GM12878 (cell line): Measurements from ENCODE around the gene SEPTIN6. TPM values are rescaled to one million over a fixed set of nuclear protein-coding genes. Genes with fewer than 3 reads are reported as not detected.

ENCODE experiments used
- ATAC-seq: fragments of 200-7000 bp; cut with Tn5 transposase; 3 replicates; pipeline ENCODE4 v1.9.1; 2020; ENCODE audit warnings: mild to moderate bottlenecking, moderate library complexity
- BruUV-seq: library from RNA; stranded (reverse); fragments of 400-500 nt; replicated peaks from 2 replicates; lab custom pipeline; 2021; lab: Mats Ljungman, UMichigan
- CTCF ChIA-PET: fragments of 300-600 bp; sonication (Branson Sonifier 250); formaldehyde crosslinking; extraction: SDS; loops from one replicate; lab custom pipeline; 2021; ENCODE audit warnings: inconsistent platforms; lab: Yijun Ruan, JAX
- POLR2A ChIA-PET: fragments of 350-600 bp; formaldehyde crosslinking; extraction: SDS; loops from one replicate; lab custom pipeline; 2021; ENCODE audit warnings: inconsistent platforms; lab: Charles Lee
- RAD21 ChIA-PET: fragments of 300-600 bp; sonication (Branson Sonifier 250); formaldehyde crosslinking; loops from one replicate; lab custom pipeline; 2023; ENCODE audit warnings: antibody characterized with exemption; ENCODE audit not compliant: unreplicated experiment; lab: Charles Lee
- SMC1A ChIA-PET: fragments of 300-600 bp; sonication (Branson Sonifier 250); formaldehyde crosslinking; loops from one replicate; lab custom pipeline; 2023; ENCODE audit not compliant: unreplicated experiment, uncharacterized antibody; lab: Charles Lee
- DNase-seq: peaks from one replicate; pipeline ENCODE4 v3.0.0-alpha.2; 2011; ENCODE audit warnings: low read depth, low spot score
- FAIRE-seq: peaks from 3 replicates; lab custom pipeline; 2011; peaks lifted over from hg19 to GRCh38; lab: Jason Lieb, UNC
- H2AFZ ChIP-seq: 2 replicates; pipeline ENCODE4 v1.6.0; 2011; ENCODE audit warnings: low read depth, low read length, control low read depth; ENCODE audit not compliant: control insufficient read depth
- H3K27ac ChIP-seq: 2 replicates; pipeline ENCODE4 v1.5.1; 2011; ENCODE audit warnings: control low read depth; ENCODE audit not compliant: control insufficient read depth, insufficient read depth
- H3K27me3 ChIP-seq, 2 experiments: replicated peaks in 1 of 2; 2 replicates each; pipeline versions ENCODE4 v1.6.0 to v1.6.1; 2011; ENCODE audit warnings: low read length in 1 of 2; ENCODE audit not compliant: control insufficient read depth in 2 of 2, insufficient read depth in 2 of 2
- H3K36me3 ChIP-seq, 2 experiments: 2 replicates each; pipeline ENCODE4 v1.5.1; 2011; ENCODE audit warnings: low read length in 1 of 2; ENCODE audit not compliant: control insufficient read depth in 2 of 2, insufficient read depth in 2 of 2
- H3K4me1 ChIP-seq: 2 replicates; pipeline ENCODE4 v1.6.1; 2011; ENCODE audit warnings: mild to moderate bottlenecking, low read length, moderate library complexity, mixed read lengths; ENCODE audit not compliant: control insufficient read depth, insufficient read depth
- H3K4me2 ChIP-seq: 2 replicates; pipeline ENCODE4 v1.6.0; 2011; ENCODE audit warnings: control low read depth; ENCODE audit not compliant: control insufficient read depth, insufficient read depth
- H3K4me3 ChIP-seq: fragments of 200-600 bp; sonication (generic); 2 replicates; pipeline ENCODE4 v1.5.1; 2016
- H3K79me2 ChIP-seq: 2 replicates; pipeline ENCODE4 v1.6.0; 2011; ENCODE audit warnings: low read length; ENCODE audit not compliant: control insufficient read depth, insufficient read depth
- H3K9ac ChIP-seq: 2 replicates; pipeline ENCODE4 v1.8.0; 2011; ENCODE audit warnings: low read length, control low read depth, mixed read lengths; ENCODE audit not compliant: control insufficient read depth, insufficient read depth
- H3K9me3 ChIP-seq: replicated peaks from 3 replicates; pipeline ENCODE4 v1.5.1; 2011; ENCODE audit warnings: mild to moderate bottlenecking, low read length; ENCODE audit not compliant: control insufficient read depth, insufficient read depth
- H4K20me1 ChIP-seq: 2 replicates; pipeline ENCODE4 v1.6.0; 2011; ENCODE audit not compliant: control insufficient read depth, insufficient read depth
- ATF7 ChIP-seq: fragments of 450-650 bp; IDR thresholded peaks from 2 replicates; pipeline ENCODE4 v1.6.1; 2016; ENCODE audit warnings: low read depth, mild to moderate bottlenecking
- BMI1 ChIP-seq: fragments of 450-650 bp; IDR thresholded peaks from 2 replicates; pipeline ENCODE4 v1.6.1; 2016; ENCODE audit warnings: mild to moderate bottlenecking, moderate library complexity, borderline replicate concordance
- CHD2 ChIP-seq: IDR thresholded peaks from 2 replicates; pipeline ENCODE4 v1.6.1; 2011; ENCODE audit warnings: low read depth, low read length, improper control_type of control experiment, borderline replicate concordance
- FOS ChIP-seq: IDR thresholded peaks from 3 replicates; pipeline ENCODE4 v1.6.1; 2011; ENCODE audit warnings: borderline replicate concordance; ENCODE audit not compliant: insufficient read length; ENCODE audit errors: extremely low read depth
- FOXM1 ChIP-seq: IDR thresholded peaks from 2 replicates; pipeline ENCODE4 v1.6.1; 2012; ENCODE audit warnings: low read depth, mild to moderate bottlenecking, inconsistent platforms, low read length, moderate library complexity
- IRF4 ChIP-seq: IDR thresholded peaks from 2 replicates; pipeline ENCODE4 v1.6.1; 2011; ENCODE audit warnings: low read depth, low read length
- MYB ChIP-seq: fragments of 150-350 bp; IDR thresholded peaks from 2 replicates; pipeline ENCODE4 v1.6.1; 2014; ENCODE audit warnings: mild to moderate bottlenecking, low read depth, low read length, borderline replicate concordance
- NFYA ChIP-seq: IDR thresholded peaks from 2 replicates; pipeline ENCODE4 v1.6.1; 2011; ENCODE audit warnings: low read depth, mild to moderate bottlenecking, low read length, improper control_type of control experiment, borderline replicate concordance
- POLR2AphosphoS2 ChIP-seq: IDR thresholded peaks from 2 replicates; pipeline ENCODE4 v1.6.1; 2011; ENCODE audit warnings: low read depth, mild to moderate bottlenecking, low read length, improper control_type of control experiment, moderate library complexity
- SIN3A ChIP-seq: IDR thresholded peaks from 2 replicates; pipeline ENCODE4 v1.6.1; 2012; ENCODE audit warnings: low read depth, low read length, improper control_type of control experiment
- SIX5 ChIP-seq: IDR thresholded peaks from 2 replicates; pipeline ENCODE4 v1.6.1; 2011; ENCODE audit warnings: mild to moderate bottlenecking, low read depth, low read length, moderate library complexity; ENCODE audit not compliant: severe bottlenecking
- TBL1XR1 ChIP-seq: IDR thresholded peaks from 2 replicates; pipeline ENCODE4 v1.6.1; 2012; ENCODE audit warnings: low read depth, low read length, improper control_type of control experiment
- TCF3 ChIP-seq: IDR thresholded peaks from 2 replicates; pipeline ENCODE4 v1.6.1; 2012; ENCODE audit warnings: low read depth, mild to moderate bottlenecking, low read length, borderline replicate concordance; ENCODE audit not compliant: insufficient read depth
- YBX1 ChIP-seq: fragments of 450-650 bp; IDR thresholded peaks from 2 replicates; pipeline ENCODE4 v1.6.1; 2016; ENCODE audit warnings: antibody characterized with exemption
- YY1 ChIP-seq: IDR thresholded peaks from 2 replicates; pipeline ENCODE4 v1.6.1; 2011; ENCODE audit warnings: low read depth, mild to moderate bottlenecking, low read length
- ZNF592 ChIP-seq: fragments of 450-650 bp; IDR thresholded peaks from 2 replicates; pipeline ENCODE4 v1.6.1; 2017; ENCODE audit warnings: mild to moderate bottlenecking, moderate library complexity
- WGBS: methylation state at CpG from one replicate; pipeline ENCODE4 v1.1.6; 2016; ENCODE audit warnings: low lambda C conversion rate; ENCODE audit not compliant: insufficient replicate concordance, insufficient coverage; ENCODE audit errors: missing lambda C conversion rate; 5-methylcytosine and 5-hydroxymethylcytosine counted together
- in situ Hi-C: fragments of 300-500 bp; cut with MboI; formaldehyde crosslinking; loops from 9 replicates; pipeline ENCODE4 v1.14.3; 2018; ENCODE audit warnings: mixed read lengths
- intact Hi-C: fragments of 100-400 bp; cut with micrococcal nuclease; formaldehyde crosslinking; loops from one replicate; pipeline ENCODE4 v1.14.2; 2022; ENCODE audit not compliant: unreplicated experiment
- polyA plus RNA-seq, 11 experiments: library from polyadenylated mRNA; depleted of rRNA in 4 of 11; unstranded in 6 of 11; stranded (reverse) in 5 of 11; fragments of >200 nt; fragmentation: Nextera tagmentation in 4 of 11; fragmentation: Illumina TruSeq in 1 of 11; extraction: Ambion mirVana in 4 of 11; extraction: Trizol in 1 of 11; gene quantifications; 1 replicate in 1 of 11; 2 replicates in 10 of 11; pipeline versions ENCODE4 v1.2.1 to v1.2.3, GENCODE V29; 2011 to 2016; ENCODE audit warnings: inconsistent platforms in 2 of 11, missing spikeins in 2 of 11, low read depth in 1 of 11
- total RNA-seq, 4 experiments: library from RNA; depleted of rRNA in 3 of 4; stranded (reverse); fragments of >200 nt in 3 of 4; fragmentation: Illumina TruSeq in 1 of 4; extraction: Trizol in 1 of 4; gene quantifications; 2 replicates each; pipeline versions ENCODE4 v1.2.1 to v1.2.3, GENCODE V29; 2013 to 2021

Gene SEPTIN6
- total and polyA plus RNA-seq, 10 of the 15 experiments (the other 5 are each of a cell fraction or from before 2014, with no cell fraction given), result 37.2 to 353 (median 154) TPM

GRCh38 chrX:119693040-119693995 lies at the start of gene SEPTIN6 (continued):
- TF ChIP-seq ATF7 (peak; percentile 98), IRF4 (no peak), FOS (no peak)

- Histone ChIP-seq H3K4me1 (no peaks in the 10 kb centered on the region), H3K9me3 (no peaks in the 10 kb centered on the region), H4K20me1 (no peaks in the 10 kb centered on the region), H3K27me3 (no peaks in the 10 kb centered on the region), H3K36me3 (no peaks in the 10 kb centered on the region), H3K27ac (no peak overlapping the region), H3K4me2 (no peak overlapping the region), H3K4me3 (no peak overlapping the region), H2AFZ (no peak overlapping the region), H3K79me2 (no peaks in the 10 kb centered on the region), H3K9ac (no peak overlapping the region)
- no TSS peak for BruUV-seq
- DNase-seq (no peak), ATAC-seq (no peak), FAIRE-seq (no peak)
- 66% methylated on average over 5 of the region's 5 CpGs for WGBS
- ChIA-PET RAD21 (no interaction called here), SMC1A (interaction anchor here (1.1 to 2.3 kb wide), 3 partner anchors 9 to 11 kb away, joined by 4 to 11 read pairs (median 4); no protein-coding TSS in a partner anchor), CTCF (interaction anchor here (0.6 to 1.8 kb wide), 3 partner anchors 9 to 250 kb away, joined by 5 to 7 read pairs (median 6); no protein-coding TSS in a partner anchor), POLR2A (interaction anchor here (0.5 kb wide), 1 partner anchor 29 kb away, joined by 6 read pairs; no protein-coding TSS in a partner anchor)
- TF ChIP-seq MYB (no peak), FOXM1 (no peak), ZNF592 (no peak), CHD2 (no peak), TBL1XR1 (no peak), NFYA (no peak), TCF3 (no peak), YY1 (no peak), SIN3A (no peak), SIX5 (no peak), BMI1 (no peak), POLR2AphosphoS2 (no peak), YBX1 (no peak)
- intact Hi-C loops (no loop called here), in situ Hi-C loops (no loop called here)
These were observed 45.8 kb upstream of the SEPTIN6 start for GRCh38 chrX:119738742-119739141.
